ENCODE results near the gene PKD2.
"Not testable (repeated sequence)": the region's sequence is repeated elsewhere in the genome, so short reads cannot be mapped to it uniquely, and the experiment has no call there.

PKD2 gene

GRCh38 chr4:88070031-88070430, 62.6 kb downstream of the PKD2 start:
- DNase-seq (ENCODE audit: low read depth) = no peak

GRCh38 chr4:88075336-88075735, 67.9 kb downstream of the PKD2 start:
- DNase-seq (ENCODE audit: low read depth) = no peak

- DNase-seq (ENCODE audit: low read depth) = no peak
Measured at GRCh38 chr4:88077911-88078524, 70.6 kb downstream of the PKD2 start.

GRCh38 chr4:88078579-88078978, 71.1 kb downstream of the PKD2 start:
- no peak for DNase-seq (ENCODE audit: low read depth)

- DNase-seq (ENCODE audit: low read depth) = no peak
Measured at GRCh38 chr4:88080626-88081025, 73.2 kb downstream of the PKD2 start.

- DNase-seq (ENCODE audit: low read depth) = no peak
Measured at GRCh38 chr4:88087004-88087403, 79.6 kb downstream of the PKD2 start.

- no peak for DNase-seq (ENCODE audit: low read depth)
Measured at GRCh38 chr4:88090898-88091297, 83.5 kb downstream of the PKD2 start.

GRCh38 chr4:88091378-88091777, 83.9 kb downstream of the PKD2 start:
- no peak for DNase-seq (ENCODE audit: low read depth)

GRCh38 chr4:88093874-88094273, 86.4 kb downstream of the PKD2 start:
- DNase-seq (ENCODE audit: low read depth) = no peak

- no peak for DNase-seq (ENCODE audit: low read depth)
Measured at GRCh38 chr4:88097301-88097700, 89.9 kb downstream of the PKD2 start.

- DNase-seq (ENCODE audit: low read depth) = no peak
Measured at GRCh38 chr4:88097781-88098180, 90.3 kb downstream of the PKD2 start.

GRCh38 chr4:88098993-88099752, 91.7 kb downstream of the PKD2 start:
- DNase-seq (ENCODE audit: low read depth) = no peak

- no peak for DNase-seq (ENCODE audit: low read depth)
Measured at GRCh38 chr4:88101165-88101564, 93.7 kb downstream of the PKD2 start.

- no peak for DNase-seq (ENCODE audit: low read depth)
Measured at GRCh38 chr4:88102026-88102425, 94.6 kb downstream of the PKD2 start.

- DNase-seq (ENCODE audit: low read depth) = no peak
Measured at GRCh38 chr4:88104902-88105610, 97.6 kb downstream of the PKD2 start.

GRCh38 chr4:88106205-88106604, 98.8 kb downstream of the PKD2 start:
- DNase-seq (ENCODE audit: low read depth) = no peak

GRCh38 chr4:88107406-88108107, 100.1 kb downstream of the PKD2 start:
- no peak for DNase-seq (ENCODE audit: low read depth)

- not testable (repeated sequence) for DNase-seq (ENCODE audit: low read depth)
Measured at GRCh38 chr4:88108108-88108465, 100.7 kb downstream of the PKD2 start.

GRCh38 chr4:88108747-88109122, 101.3 kb downstream of the PKD2 start:
- no peak for DNase-seq (ENCODE audit: low read depth)

GRCh38 chr4:88109123-88109881, 101.9 kb downstream of the PKD2 start:
- DNase-seq (ENCODE audit: low read depth) = no peak

GRCh38 chr4:88110826-88111225, 103.4 kb downstream of the PKD2 start:
- no peak for DNase-seq (ENCODE audit: low read depth)

- DNase-seq (ENCODE audit: low read depth) = no peak
Measured at GRCh38 chr4:88112856-88113255, 105.4 kb downstream of the PKD2 start.
